Measurements from ENCODE around the gene SVIL.
"Not testable (repeated sequence)": the region's sequence is repeated elsewhere in the genome, so short reads cannot be mapped to it uniquely, and the experiment has no call there.

The SVIL gene

GRCh38 chr10:29514306-29514705 lies 120.5 kb downstream of the SVIL start:
- DNase-seq, result no peak

DNA sequence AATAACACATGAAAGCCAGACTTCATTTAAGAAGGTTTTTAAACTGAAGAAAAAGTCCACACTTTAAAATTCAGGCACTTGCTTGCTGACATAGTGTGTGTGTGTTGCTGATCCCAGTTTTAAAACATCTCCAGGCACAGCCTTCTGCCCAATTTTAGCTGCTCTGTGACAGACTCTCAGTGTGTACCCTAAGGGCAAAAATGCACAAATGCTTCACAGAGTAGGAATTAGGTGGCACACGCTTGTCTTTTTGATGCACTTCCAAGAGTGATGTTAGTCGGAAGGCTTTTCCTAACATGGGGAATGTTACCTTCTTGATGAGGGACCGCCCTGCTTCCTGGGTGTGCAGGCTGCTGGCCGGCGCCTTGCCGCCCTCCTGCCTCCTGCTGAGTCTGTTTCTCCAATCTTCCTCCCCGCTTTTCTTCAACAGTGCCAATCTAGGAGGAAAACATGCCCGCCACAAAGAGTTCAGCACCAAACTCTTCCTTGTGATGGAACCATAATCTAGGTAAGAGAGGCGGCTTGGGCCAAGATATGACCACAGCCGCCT lies 122.3 kb downstream of the SVIL start:
- DNase-seq, result no peak

GRCh38 chr10:29511806-29512205 lies 123.0 kb downstream of the SVIL start:
- not testable (repeated sequence) for DNase-seq

- not testable (repeated sequence) for DNase-seq
Measured at GRCh38 chr10:29510483-29511157, 124.2 kb downstream of the SVIL start.

GRCh38 chr10:29508554-29509244 lies 126.1 kb downstream of the SVIL start:
- no peak for DNase-seq

GRCh38 chr10:29507750-29508149 lies 127.0 kb downstream of the SVIL start:
- DNase-seq, result not testable (repeated sequence)

DNA sequence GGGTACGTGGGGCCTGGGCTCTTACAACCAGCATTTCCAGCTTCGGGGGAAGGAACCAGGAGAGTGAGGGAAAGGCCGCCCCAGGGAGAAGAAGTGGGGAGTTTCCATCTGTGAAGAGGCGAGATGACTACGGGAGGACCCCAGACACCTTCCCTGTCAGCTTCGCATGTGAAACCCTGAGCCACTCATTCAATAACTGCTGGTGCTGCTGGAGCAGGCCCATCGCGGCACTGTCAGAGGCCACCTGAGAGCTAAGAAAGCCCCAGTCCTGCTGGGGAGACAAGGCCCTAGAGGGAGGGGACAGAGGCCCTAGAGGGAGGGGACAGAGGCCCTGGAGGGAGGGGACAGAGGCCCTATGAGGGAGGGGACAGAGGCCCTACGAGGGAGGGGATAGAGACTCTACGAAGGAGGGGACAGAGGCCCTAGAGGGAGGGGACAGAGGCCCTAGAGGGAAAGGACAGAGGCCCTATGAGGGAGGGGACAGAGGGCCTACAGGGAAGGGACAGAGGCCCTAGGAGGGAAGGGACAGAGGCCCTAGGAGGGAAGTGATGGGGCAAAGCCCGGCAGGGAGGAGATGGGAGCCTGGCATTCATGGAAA lies 128.3 kb downstream of the SVIL start:
- not testable (repeated sequence) for DNase-seq

GRCh38 chr10:29502351-29502750 lies 132.4 kb downstream of the SVIL start:
- DNase-seq, result no peak

- no peak for DNase-seq
Measured at GRCh38 chr10:29501692-29502091, 133.1 kb downstream of the SVIL start.

DNA sequence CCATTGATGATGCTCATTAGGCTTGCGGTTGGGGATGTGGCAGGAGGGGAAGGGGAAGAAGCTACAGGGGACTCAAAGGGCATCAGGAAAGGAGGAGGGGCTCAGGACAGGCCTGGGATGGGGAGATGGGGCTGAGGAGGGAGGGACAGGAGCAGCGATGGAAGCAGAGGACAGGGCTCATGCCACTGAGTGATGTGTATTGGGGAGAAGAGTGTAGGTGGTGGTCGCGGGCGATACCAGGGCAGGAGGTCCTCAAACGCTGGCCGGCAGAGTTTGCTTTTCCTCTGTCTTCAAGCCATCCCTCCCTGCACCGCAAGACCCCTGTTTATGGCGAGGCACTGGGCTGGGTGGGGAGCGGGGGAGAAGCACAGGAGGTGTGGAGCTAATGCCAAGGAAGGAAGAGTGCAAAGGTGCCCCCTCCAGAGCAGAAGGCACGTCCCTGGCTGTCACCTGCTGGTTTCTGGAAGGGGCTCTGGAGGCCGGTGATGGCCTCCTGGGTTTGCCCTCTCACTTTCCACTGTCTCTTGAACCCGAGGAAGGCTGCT lies 134.7 kb downstream of the SVIL start:
- no peak for DNase-seq

DNA sequence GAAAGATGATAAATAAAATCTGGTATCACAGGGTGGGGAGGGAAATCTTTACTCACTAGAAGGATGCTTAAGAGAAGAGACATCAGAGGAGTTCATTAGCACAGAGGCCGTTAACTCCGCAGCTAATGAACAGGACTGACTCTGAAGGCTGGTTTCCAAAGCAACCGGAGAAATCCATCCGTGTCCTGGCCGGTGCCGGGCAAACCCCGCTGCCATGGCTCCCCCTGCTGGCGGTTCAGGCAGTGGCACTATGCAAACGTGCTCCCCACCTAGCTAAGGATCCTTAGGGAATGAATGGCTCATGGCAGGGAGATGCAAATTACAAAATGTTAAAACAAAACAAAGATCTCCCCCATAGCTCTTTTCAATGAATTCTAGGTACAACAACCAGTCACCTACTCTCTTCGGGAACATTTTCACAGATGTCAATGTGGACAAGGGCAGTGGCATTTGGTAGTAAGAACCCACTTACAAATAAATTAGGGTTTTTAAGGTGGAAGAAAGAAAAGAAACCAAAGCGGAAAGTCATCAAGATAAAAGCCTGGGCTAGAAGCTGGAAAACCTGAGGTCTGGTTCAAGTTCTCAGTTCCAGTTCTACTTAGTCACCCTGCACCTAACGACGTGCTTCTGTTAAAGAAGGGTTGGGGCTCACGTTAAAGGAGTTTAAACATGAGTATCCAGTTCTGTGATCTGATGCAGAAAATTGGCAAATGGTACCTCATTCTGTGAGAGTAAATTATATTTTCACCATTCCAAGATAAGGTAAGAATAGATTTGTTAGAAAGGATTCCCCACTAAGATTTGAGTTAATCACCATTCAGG lies 138.2 kb downstream of the SVIL start:
- peak; percentile 77 for DNase-seq

GRCh38 chr10:29495366-29495765 lies 139.4 kb downstream of the SVIL start:
- no peak for DNase-seq

- DNase-seq, result no peak
Measured at GRCh38 chr10:29493697-29494096, 141.1 kb downstream of the SVIL start.

DNA sequence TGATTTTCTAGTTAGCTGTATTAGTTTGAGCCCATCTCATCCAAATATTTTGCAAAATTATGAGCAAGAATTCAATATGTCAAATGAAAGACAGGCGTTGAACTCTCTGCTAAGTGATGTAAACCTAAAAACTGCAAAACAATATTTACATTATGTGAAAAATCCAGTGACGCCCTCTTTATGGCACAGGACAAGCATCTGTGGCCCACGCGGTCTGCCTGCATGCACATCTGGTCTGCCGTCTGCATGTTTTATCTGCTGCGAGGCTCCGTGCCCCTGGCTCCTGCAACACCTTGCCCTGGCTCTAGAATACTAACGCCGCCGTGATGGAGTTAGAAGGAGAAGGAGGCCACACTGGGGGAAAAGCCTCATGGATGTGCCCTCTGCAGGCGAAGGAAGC lies 142.0 kb downstream of the SVIL start:
- DNase-seq, result no peak

DNA sequence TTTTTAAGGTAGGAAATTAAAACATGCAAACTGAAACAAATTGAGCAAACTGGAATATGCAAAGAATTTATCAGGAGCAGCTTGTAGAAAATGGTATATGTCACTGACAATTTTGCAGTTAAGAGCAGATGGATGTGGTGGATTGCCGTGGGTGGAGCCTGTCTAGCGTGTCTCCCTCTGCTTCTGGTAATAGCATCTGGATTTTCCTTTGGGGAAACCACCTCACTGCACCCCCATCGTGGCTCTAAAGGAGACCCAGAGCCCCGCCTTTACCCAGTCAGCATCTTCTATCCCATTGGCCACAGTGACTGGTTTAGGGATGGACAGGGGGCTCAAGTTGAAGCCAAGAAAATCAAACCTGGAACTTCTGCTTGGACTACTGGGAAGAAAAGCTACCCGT lies 142.9 kb downstream of the SVIL start:
- no peak for DNase-seq

DNA sequence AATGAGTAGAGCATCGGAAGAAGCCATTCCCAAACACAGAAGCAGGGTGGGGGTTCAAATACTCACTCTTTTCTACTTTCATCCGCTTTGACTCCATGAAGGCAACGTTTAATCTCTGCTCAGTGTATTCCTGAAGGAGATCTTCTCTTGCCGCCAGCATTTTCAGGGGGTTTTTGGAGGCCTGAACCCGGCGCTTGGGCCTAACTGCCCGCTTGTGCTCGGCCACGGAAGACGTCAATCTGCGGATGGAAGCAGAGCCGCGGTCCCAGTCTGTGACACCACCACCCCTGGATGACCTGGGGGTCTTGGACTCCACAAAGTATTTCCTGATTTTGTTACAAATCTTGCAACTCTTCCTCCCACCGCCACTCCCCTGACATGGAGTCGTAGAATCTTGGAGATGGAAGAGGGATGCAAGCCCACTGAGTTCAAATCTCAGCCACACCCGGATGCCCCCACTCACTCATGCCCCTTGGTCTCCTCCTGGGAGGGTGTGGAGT lies 143.9 kb downstream of the SVIL start:
- not testable (repeated sequence) for DNase-seq

- not testable (repeated sequence) for DNase-seq
Measured at GRCh38 chr10:29488471-29488870, 146.3 kb downstream of the SVIL start.

DNA sequence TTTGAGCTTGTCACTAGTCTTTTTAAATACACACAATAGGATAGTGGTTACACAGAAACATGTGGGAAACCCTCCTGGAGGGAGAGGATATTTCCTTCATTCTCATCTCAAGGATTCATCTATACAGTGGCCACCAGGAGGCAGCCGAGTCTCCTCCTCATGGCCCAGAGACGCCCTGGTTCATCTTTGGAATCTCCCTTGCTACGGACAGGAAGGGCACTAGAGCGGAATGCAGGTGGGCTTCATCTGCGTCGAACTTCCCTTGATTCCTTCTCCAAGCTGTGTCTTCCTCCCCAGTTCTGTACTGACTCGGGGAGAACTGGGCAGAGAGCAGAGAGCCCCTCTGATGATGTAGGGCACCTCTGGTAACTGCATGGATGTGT lies 146.9 kb downstream of the SVIL start:
- not testable (repeated sequence) for DNase-seq

- not testable (repeated sequence) for DNase-seq
Measured at GRCh38 chr10:29487032-29487883, 147.5 kb downstream of the SVIL start.

DNA sequence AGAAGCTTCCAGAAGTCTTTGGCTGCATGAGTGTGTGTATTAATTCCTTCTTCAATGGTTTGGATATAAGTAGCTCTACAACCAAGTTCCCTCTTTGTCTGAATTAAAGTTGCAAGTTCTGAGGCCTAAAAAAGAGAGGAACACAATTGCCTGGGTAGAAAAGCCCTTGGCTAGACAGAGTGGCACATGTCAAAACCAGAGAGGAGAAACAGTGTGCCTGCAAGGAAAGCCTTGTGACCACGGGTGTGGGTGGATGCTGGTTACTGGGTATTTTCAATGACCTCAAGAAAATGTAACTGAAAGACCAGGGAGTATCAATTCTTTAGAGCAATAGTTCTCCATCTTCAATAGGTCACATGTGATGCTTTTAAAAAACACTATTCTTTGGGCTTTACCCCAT lies 148.3 kb downstream of the SVIL start:
- no peak for DNase-seq

DNA sequence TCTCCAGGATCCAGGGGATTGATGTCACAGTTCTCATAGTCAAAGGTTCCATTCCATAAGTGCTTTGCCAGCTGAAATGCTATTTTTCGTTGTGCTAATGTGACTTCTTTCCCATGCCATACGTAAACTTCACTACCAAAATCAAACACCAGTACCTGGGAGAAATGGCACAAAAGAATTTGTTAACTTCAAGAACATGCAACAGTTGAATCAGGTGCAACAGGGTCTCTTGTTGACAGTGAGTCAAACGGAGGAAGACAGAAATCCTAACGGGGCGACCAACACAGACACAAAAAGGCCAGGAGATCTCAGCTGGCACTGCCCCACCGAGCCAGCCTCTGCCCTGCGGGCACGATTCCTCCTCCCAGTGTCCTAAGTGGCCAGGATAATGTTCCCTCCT lies 150.1 kb downstream of the SVIL start:
- DNase-seq, result not testable (repeated sequence)

Data from right forelimb (tissue), 1 donor.